B cell (primary cell): Measurements from ENCODE around the gene PDE6H. TPM values are rescaled to one million over a fixed set of nuclear protein-coding genes. Genes with fewer than 3 reads are reported as not detected.

Source experiments
- ATAC-seq: fragments of 200-7000 bp; cut with Tn5 transposase; one replicate; pipeline ENCODE4 v1.10.0; 2021; ENCODE audit warnings: low read depth, mild to moderate bottlenecking, moderate number of reproducible peaks, moderate library complexity
- CTCF ChIA-PET: fragments of 350-600 bp; sonication (Branson Sonifier 250); formaldehyde crosslinking; loops from one replicate; lab custom pipeline; 2021; ENCODE audit warnings: antibody characterized with exemption, inconsistent platforms; lab: Charles Lee
- POLR2A ChIA-PET: fragments of 350-600 bp; sonication (Branson Sonifier 250); formaldehyde crosslinking; loops from one replicate; lab custom pipeline; 2021; ENCODE audit warnings: antibody characterized with exemption; lab: Charles Lee
- DNase-seq: peaks from one replicate; pipeline ENCODE4 v3.0.0; 2013
- H2AFZ ChIP-seq: 2 replicates; pipeline ENCODE4 v1.6.1; 2012; ENCODE audit warnings: mild to moderate bottlenecking, low read depth, low read length; ENCODE audit not compliant: insufficient read depth, poor library complexity, severe bottlenecking
- H3K27ac ChIP-seq, 2 donors: 1 replicate in 1 of 2; 2 replicates in 1 of 2; pipeline ENCODE4 v1.5.1; 2012 to 2013; ENCODE audit warnings: low read length in 2 of 2, mild to moderate bottlenecking in 2 of 2, moderate library complexity in 1 of 2
- H3K27me3 ChIP-seq, 4 experiments: fragments of 200-600 bp in 1 of 4; sonication (generic) in 1 of 4; replicated peaks in 1 of 4; 1 replicate in 2 of 4; 2 replicates in 2 of 4; pipeline versions ENCODE4 v1.6.1 to v1.7.0; 2013 to 2016; ENCODE audit warnings: low read length in 3 of 4, mild to moderate bottlenecking in 2 of 4, mixed read lengths in 1 of 4, moderate library complexity in 1 of 4; ENCODE audit not compliant: insufficient read depth in 4 of 4, control insufficient read depth in 3 of 4; ENCODE audit errors: control extremely low read depth in 1 of 4
- H3K36me3 ChIP-seq, 2 experiments: replicated peaks in 1 of 2; 1 replicate in 1 of 2; 2 replicates in 1 of 2; pipeline versions ENCODE4 v1.6.1 to v1.7.1; 2013; ENCODE audit warnings: low read length in 1 of 2; ENCODE audit not compliant: insufficient read depth in 2 of 2, control insufficient read depth in 1 of 2; ENCODE audit errors: control extremely low read depth in 1 of 2, extremely low read depth in 1 of 2
- H3K4me1 ChIP-seq, 2 donors: fragments of 200-600 bp in 1 of 2; sonication (generic) in 1 of 2; 1 replicate in 1 of 2; 2 replicates in 1 of 2; pipeline versions ENCODE4 v1.5.1 to v1.6.1; 2013 to 2017; ENCODE audit warnings: low read length in 2 of 2; ENCODE audit not compliant: control insufficient read depth in 2 of 2, insufficient read depth in 2 of 2
- H3K4me2 ChIP-seq: replicated peaks from 2 replicates; pipeline ENCODE3; 2012; ENCODE audit warnings: mild to moderate bottlenecking, low read depth, low read length; ENCODE audit not compliant: poor library complexity, severe bottlenecking
- H3K4me3 ChIP-seq, 5 experiments: fragments of 200-600 bp in 1 of 5; sonication (generic) in 1 of 5; 1 replicate in 3 of 5; 2 replicates in 2 of 5; pipeline versions ENCODE4 v1.5.1 to v1.7.0; 2011 to 2016; ENCODE audit warnings: low read length in 4 of 5, mild to moderate bottlenecking in 4 of 5, low read depth in 2 of 5, control low read depth in 1 of 5, moderate library complexity in 1 of 5; ENCODE audit not compliant: insufficient read depth in 1 of 5; ENCODE audit errors: control extremely low read depth in 1 of 5, extremely low read depth in 1 of 5
- H3K79me2 ChIP-seq: fragments of 200-600 bp; sonication (generic); one replicate; pipeline ENCODE4 v1.6.0; 2016; ENCODE audit warnings: low read length; ENCODE audit not compliant: control insufficient read depth, insufficient read depth
- H3K9ac ChIP-seq: fragments of 200-600 bp; sonication (generic); 2 replicates; pipeline ENCODE4 v1.6.1; 2017; ENCODE audit warnings: mild to moderate bottlenecking, low read length, moderate library complexity
- H3K9me3 ChIP-seq, 3 donors: one replicate each; pipeline versions ENCODE4 v1.6.1 to v1.7.1; 2013; ENCODE audit warnings: low read length in 2 of 3; ENCODE audit not compliant: control insufficient read depth in 2 of 3, insufficient read depth in 1 of 3; ENCODE audit errors: control extremely low read depth in 1 of 3
- H4K20me1 ChIP-seq: 2 replicates; pipeline ENCODE4 v1.6.0; 2012; ENCODE audit warnings: mild to moderate bottlenecking, low read length; ENCODE audit not compliant: insufficient read depth, control insufficient read depth, poor library complexity, severe bottlenecking
- H3K27ac Mint-ChIP-seq: one replicate; pipeline ENCODE4 v1.8.0; 2021; ENCODE audit warnings: mixed read lengths
- H3K27me3 Mint-ChIP-seq: one replicate; pipeline ENCODE4 v1.8.0; 2021; ENCODE audit warnings: mixed read lengths
- H3K4me1 Mint-ChIP-seq: one replicate; pipeline ENCODE4 v1.8.0; 2021; ENCODE audit warnings: mixed read lengths
- H3K4me3 Mint-ChIP-seq: one replicate; pipeline ENCODE4 v1.8.0; 2021; ENCODE audit warnings: mixed read lengths
- H3K9me3 Mint-ChIP-seq: one replicate; pipeline ENCODE4 v1.8.0; 2022; ENCODE audit warnings: mixed read lengths; ENCODE audit not compliant: insufficient read depth
- CTCF ChIP-seq: fragments of 200-600 bp; IDR thresholded peaks from one replicate; pipeline ENCODE4 v1.8.0; 2022; ENCODE audit warnings: antibody characterized with exemption, mild to moderate bottlenecking
- EZH2 ChIP-seq: IDR thresholded peaks from 2 replicates; pipeline ENCODE4 v1.6.1; 2012; ENCODE audit warnings: borderline replicate concordance, low read depth, mild to moderate bottlenecking, moderate library complexity, low read length; ENCODE audit not compliant: insufficient read depth, poor library complexity, severe bottlenecking
- WGBS: methylation state at CpG from one replicate; pipeline ENCODE4 v1.1.5; 2013; ENCODE audit warnings: missing lambda C conversion rate; ENCODE audit not compliant: insufficient coverage; 5-methylcytosine and 5-hydroxymethylcytosine counted together
- intact Hi-C: fragments of 100-400 bp; cut with micrococcal nuclease; formaldehyde crosslinking; loops from one replicate; pipeline ENCODE4 v1.10.0; 2022
- polyA plus RNA-seq: library from polyadenylated mRNA; depleted of rRNA; stranded (reverse); fragments of >200 nt; gene quantifications from 2 replicates; pipeline ENCODE4 v1.2.3, GENCODE V29; 2012
- total RNA-seq, 2 donors: library from RNA; stranded (reverse); fragments of 120-200 nt in 1 of 2; gene quantifications; 1 replicate in 1 of 2; 2 replicates in 1 of 2; pipeline versions ENCODE4 v1.2.3 to v1.2.4, GENCODE V29; 2013 to 2022

Gene PDE6H
- total and polyA plus RNA-seq, 2 donors (not counting 1 experiment from before 2014, with no cell fraction given) = not detected

GRCh38 chr12:14963520-14963919, 9.3 kb upstream of the PDE6H start:
- Mint-ChIP-seq H3K4me1 (peaks cover 45% of the 10 kb centered on the region), H3K27ac (peak overlapping the region; percentile 42), H3K27me3 (no peaks in the 10 kb centered on the region), H3K4me3 (no peak overlapping the region), H3K9me3 (no peaks in the 10 kb centered on the region)
- 90% methylated on average over 7 of the region's 7 CpGs for WGBS
- CTCF ChIA-PET = interaction anchor here (0.6 to 2.6 kb wide), 3 partner anchors 11 to 32 kb away, joined by 3 to 13 read pairs (median 3); no protein-coding TSS in a partner anchor
- no peak overlapping the region for H3K9ac ChIP-seq
- POLR2A ChIA-PET = no interaction called here
- peaks cover 0 to 4% of the 10 kb centered on the region in 2 experiments for H3K36me3 ChIP-seq
- peak overlapping the region; percentile 20 for H2AFZ ChIP-seq
- intact Hi-C loops = loop anchor here (2.0 kb wide), 1 partner anchor 15 kb away; no protein-coding TSS in a partner anchor
- DNase-seq = no peak
- H3K27me3 ChIP-seq = no peaks in the 10 kb centered on the region
- H3K9me3 ChIP-seq = no peaks in the 10 kb centered on the region
- H3K4me1 ChIP-seq = peaks cover 18 to 28% of the 10 kb centered on the region in 2 donors
- no peak for ATAC-seq
- TF ChIP-seq CTCF (no peak), EZH2 (no peak)
- no peak overlapping the region for H3K4me2 ChIP-seq
- H3K4me3 ChIP-seq = no peak overlapping the region
- peaks cover 51% of the 10 kb centered on the region for H3K79me2 ChIP-seq
- peaks cover 15% of the 10 kb centered on the region for H4K20me1 ChIP-seq
- H3K27ac ChIP-seq = peak overlapping the region; percentile 68 to 94

- H3K36me3 ChIP-seq = no peaks in the 10 kb centered on the region
- H3K9me3 ChIP-seq = no peaks in the 10 kb centered on the region
- H3K9ac ChIP-seq = no peak overlapping the region
- Mint-ChIP-seq H3K27ac (peak overlapping the region; percentile 42), H3K27me3 (no peaks in the 10 kb centered on the region), H3K4me3 (no peak overlapping the region), H3K4me1 (peaks cover 36% of the 10 kb centered on the region), H3K9me3 (no peaks in the 10 kb centered on the region)
- intact Hi-C loops = no loop called here
- ATAC-seq (no peak), DNase-seq (no peak)
- ChIA-PET POLR2A (no interaction called here), CTCF (interaction anchor here (1.5 kb wide), 1 partner anchor 29 kb away, joined by 3 read pairs; no protein-coding TSS in a partner anchor)
- H4K20me1 ChIP-seq = peaks cover 6% of the 10 kb centered on the region
- peak overlapping the region; percentile 17 for H2AFZ ChIP-seq
- no peak overlapping the region for H3K4me2 ChIP-seq
- H3K79me2 ChIP-seq = peaks cover 48% of the 10 kb centered on the region
- no peak overlapping the region for H3K4me3 ChIP-seq
- no peaks in the 10 kb centered on the region for H3K27me3 ChIP-seq
- peaks cover 11 to 22% of the 10 kb centered on the region in 2 donors for H3K4me1 ChIP-seq
- peak overlapping the region in 1 of 2 donors; percentile 94 for H3K27ac ChIP-seq
- TF ChIP-seq EZH2 = no peak
- TF ChIP-seq CTCF = no peak
- 83% methylated on average over 1 of the region's 2 CpGs for WGBS
Observed at GRCh38 chr12:14964406-14964805, 8.4 kb upstream of the PDE6H start.
